Astrocyte of the spinal cord (primary cell): Measurements from ENCODE around the gene RIT1.

Experiments used
- DNase-seq: peaks from one replicate; pipeline ENCODE4 v3.0.0; 2011; ENCODE audit warnings: low read depth, low spot score
- H3K4me3 ChIP-seq: 2 replicates; pipeline ENCODE4 v1.5.1; 2011; ENCODE audit warnings: low read depth, mild to moderate bottlenecking, low read length, moderate library complexity
- CTCF ChIP-seq: IDR thresholded peaks from 2 replicates; pipeline ENCODE4 v1.5.1; 2012; ENCODE audit warnings: low read depth, mild to moderate bottlenecking, low read length, inconsistent platforms
- in situ Hi-C: cut with HindIII; loops from 2 replicates; pipeline ENCODE4 v1.10.0; 2017; ENCODE audit warnings: low sequenced_read_pairs

Gene RIT1

GRCh38 chr1:155951753-155952504, 40.8 kb upstream of the RIT1 start:
- TF ChIP-seq CTCF = no peak
- DNase-seq = no peak

GRCh38 chr1:155950829-155951228, 39.7 kb upstream of the RIT1 start:
- in situ Hi-C loops = no loop called here
- no peak for DNase-seq
- no peak overlapping the region for H3K4me3 ChIP-seq
- no peak for TF ChIP-seq CTCF

More at GRCh38 chr1:155951753-155952504, 40.8 kb upstream of the RIT1 start:
- in situ Hi-C loops = no loop called here
- no peak overlapping the region for H3K4me3 ChIP-seq

- no peak for DNase-seq
- TF ChIP-seq CTCF = no peak
- in situ Hi-C loops = no loop called here
- H3K4me3 ChIP-seq = no peak overlapping the region
Measured at GRCh38 chr1:155947741-155948140, 36.6 kb upstream of the RIT1 start.

- TF ChIP-seq CTCF = no peak
- in situ Hi-C loops = no loop called here
Measured at GRCh38 chr1:155947292-155947691, 36.1 kb upstream of the RIT1 start.

GRCh38 chr1:155946633-155947219, 35.6 kb upstream of the RIT1 start:
- in situ Hi-C loops = no loop called here
- DNase-seq = no peak
- TF ChIP-seq CTCF = no peak
- no peak overlapping the region for H3K4me3 ChIP-seq

More at GRCh38 chr1:155947292-155947691, 36.1 kb upstream of the RIT1 start:
- DNase-seq = no peak
- H3K4me3 ChIP-seq = no peak overlapping the region

GRCh38 chr1:155944444-155944799, 33.3 kb upstream of the RIT1 start:
- in situ Hi-C loops = no loop called here
- no peak for DNase-seq
- no peak overlapping the region for H3K4me3 ChIP-seq
- no peak for TF ChIP-seq CTCF
